ENCODE measurements around the gene CCDC102B.

Gene CCDC102B

DNA sequence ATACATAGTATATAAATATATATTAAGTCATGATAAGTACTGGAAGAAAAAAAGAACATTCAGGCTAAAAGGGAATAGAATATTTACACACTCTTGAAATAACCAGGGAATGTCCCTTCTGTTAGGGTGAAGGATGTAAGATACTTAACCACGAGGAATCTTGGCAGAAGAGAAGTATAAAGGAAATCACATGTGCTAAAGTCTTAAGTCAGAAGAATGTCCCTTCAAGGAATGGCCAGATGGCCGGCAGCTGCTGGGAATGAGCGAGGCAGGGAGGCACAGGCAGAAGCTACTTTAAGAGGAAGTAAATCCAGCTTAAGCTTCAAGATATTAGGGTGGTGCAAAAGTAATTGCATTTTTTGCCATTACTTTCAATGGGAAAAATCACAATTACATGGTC, 5.5 kb downstream of the CCDC102B start:
- H3K9me2 ChIP-seq (replicated peaks; ENCODE audit: insufficient read depth, low read length) = no peaks in the 10 kb centered on the region
- no peak for TF ChIP-seq EZH2phosphoT487 (conservative IDR thresholded peaks at IDR 0.05; ENCODE audit: low read length)
- TF ChIP-seq, protein P1, sequence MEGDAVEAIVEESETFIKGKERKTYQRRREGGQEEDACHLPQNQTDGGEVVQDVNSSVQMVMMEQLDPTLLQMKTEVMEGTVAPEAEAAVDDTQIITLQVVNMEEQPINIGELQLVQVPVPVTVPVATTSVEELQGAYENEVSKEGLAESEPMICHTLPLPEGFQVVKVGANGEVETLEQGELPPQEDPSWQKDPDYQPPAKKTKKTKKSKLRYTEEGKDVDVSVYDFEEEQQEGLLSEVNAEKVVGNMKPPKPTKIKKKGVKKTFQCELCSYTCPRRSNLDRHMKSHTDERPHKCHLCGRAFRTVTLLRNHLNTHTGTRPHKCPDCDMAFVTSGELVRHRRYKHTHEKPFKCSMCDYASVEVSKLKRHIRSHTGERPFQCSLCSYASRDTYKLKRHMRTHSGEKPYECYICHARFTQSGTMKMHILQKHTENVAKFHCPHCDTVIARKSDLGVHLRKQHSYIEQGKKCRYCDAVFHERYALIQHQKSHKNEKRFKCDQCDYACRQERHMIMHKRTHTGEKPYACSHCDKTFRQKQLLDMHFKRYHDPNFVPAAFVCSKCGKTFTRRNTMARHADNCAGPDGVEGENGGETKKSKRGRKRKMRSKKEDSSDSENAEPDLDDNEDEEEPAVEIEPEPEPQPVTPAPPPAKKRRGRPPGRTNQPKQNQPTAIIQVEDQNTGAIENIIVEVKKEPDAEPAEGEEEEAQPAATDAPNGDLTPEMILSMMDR (IDR thresholded peaks at IDR 0.05; ENCODE audit: insufficient read depth, low read length, poor library complexity, severe bottlenecking) = no peak
- H3K9ac ChIP-seq (ENCODE audit: low read length) = no peak overlapping the region
- no peak overlapping the region for H3K27ac ChIP-seq (ENCODE audit: low read depth, low read length)
- H3K4me3 ChIP-seq (ENCODE audit: insufficient read depth, low read length, poor library complexity, severe bottlenecking) = no peak overlapping the region
- no peaks in the 10 kb centered on the region for H3K36me3 ChIP-seq (ENCODE audit: low read length)
- peaks cover 4% of the 10 kb centered on the region; the same call in 1 of the 2 replicates for H3K27me3 ChIP-seq (ENCODE audit: low read length)
- H3F3A ChIP-seq (ENCODE audit: insufficient read depth) = no peaks in the 10 kb centered on the region
- H2AFZ ChIP-seq (ENCODE audit: low read depth, low read length, severe bottlenecking) = no peak overlapping the region
- no peaks in the 10 kb centered on the region for H3K9me3 ChIP-seq (ENCODE audit: insufficient read depth, low read length)
- no peak overlapping the region for H3K4me2 ChIP-seq (ENCODE audit: low read depth, low read length, poor library complexity, severe bottlenecking)
- no peaks in the 10 kb centered on the region for H3K79me2 ChIP-seq (ENCODE audit: insufficient read depth, low read length)
- no peaks in the 10 kb centered on the region for H4K20me1 ChIP-seq (ENCODE audit: low read depth, low read length)

DNA sequence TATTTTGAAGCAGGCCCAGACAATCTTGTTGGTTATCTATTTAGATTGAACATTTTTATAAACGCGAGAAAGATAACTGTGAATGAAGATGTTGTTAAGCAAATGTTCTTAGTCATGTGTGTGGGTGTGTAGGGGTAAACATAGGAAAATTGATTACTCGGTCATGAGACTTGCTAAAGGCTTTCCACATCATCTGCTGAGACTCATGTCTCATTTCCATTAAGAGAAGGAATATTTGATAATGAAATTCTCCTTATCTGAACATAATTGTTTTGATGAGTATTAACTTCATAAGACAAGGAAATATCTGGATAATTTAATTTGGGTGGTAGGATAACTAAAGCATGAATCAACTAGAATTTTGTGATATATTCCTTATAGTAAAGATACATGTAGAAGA, 19.7 kb downstream of the CCDC102B start:
- H3K9me2 ChIP-seq (replicated peaks; ENCODE audit: insufficient read depth, low read length) = no peaks in the 10 kb centered on the region
- no peaks in the 10 kb centered on the region for H4K20me1 ChIP-seq (ENCODE audit: low read depth, low read length)
- H2AFZ ChIP-seq (ENCODE audit: low read depth, low read length, severe bottlenecking) = no peak overlapping the region
- H3K27me3 ChIP-seq (ENCODE audit: low read length) = no peaks in the 10 kb centered on the region
- no peaks in the 10 kb centered on the region for H3K9me3 ChIP-seq (ENCODE audit: insufficient read depth, low read length)
- no peaks in the 10 kb centered on the region for H3K36me3 ChIP-seq (ENCODE audit: low read length)
- no peak overlapping the region for H3K27ac ChIP-seq (ENCODE audit: low read depth, low read length)
- no peaks in the 10 kb centered on the region for H3K79me2 ChIP-seq (ENCODE audit: insufficient read depth, low read length)
- H3F3A ChIP-seq (ENCODE audit: insufficient read depth) = no peaks in the 10 kb centered on the region
- H3K4me3 ChIP-seq (ENCODE audit: insufficient read depth, low read length, poor library complexity, severe bottlenecking) = no peak overlapping the region
- TF ChIP-seq, protein P1 (IDR thresholded peaks at IDR 0.05; ENCODE audit: insufficient read depth, low read length, poor library complexity, severe bottlenecking) = no peak
- no peak for TF ChIP-seq EZH2phosphoT487 (conservative IDR thresholded peaks at IDR 0.05; ENCODE audit: low read length)
- no peak overlapping the region for H3K9ac ChIP-seq (ENCODE audit: low read length)
- no peak overlapping the region for H3K4me2 ChIP-seq (ENCODE audit: low read depth, low read length, poor library complexity, severe bottlenecking)

DNA sequence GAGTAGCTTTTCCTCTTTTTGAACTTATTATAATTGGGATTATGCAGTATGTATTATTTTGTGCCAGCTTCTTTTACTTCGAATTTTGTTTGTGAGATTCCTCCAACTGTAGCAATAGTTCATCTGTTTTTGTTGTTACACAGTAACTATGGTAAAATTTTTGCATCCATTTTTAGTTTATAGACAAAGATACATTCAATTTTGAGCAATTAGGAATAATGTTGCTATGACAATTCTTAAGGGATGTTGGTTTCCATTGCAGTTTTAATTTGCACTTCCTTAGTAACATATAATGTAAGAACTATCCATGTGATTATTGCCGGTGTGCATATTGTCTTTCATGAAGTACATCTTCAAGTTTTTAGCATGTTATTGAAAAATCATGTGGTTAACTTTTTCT, 20.7 kb downstream of the CCDC102B start:
- H3K9me3 ChIP-seq (ENCODE audit: insufficient read depth, low read length) = no peaks in the 10 kb centered on the region
- no peak overlapping the region for H3K4me2 ChIP-seq (ENCODE audit: low read depth, low read length, poor library complexity, severe bottlenecking)
- TF ChIP-seq, protein P1 (IDR thresholded peaks at IDR 0.05; ENCODE audit: insufficient read depth, low read length, poor library complexity, severe bottlenecking) = no peak
- TF ChIP-seq EZH2phosphoT487 (conservative IDR thresholded peaks at IDR 0.05; ENCODE audit: low read length) = no peak
- H4K20me1 ChIP-seq (ENCODE audit: low read depth, low read length) = no peaks in the 10 kb centered on the region
- no peaks in the 10 kb centered on the region for H3K9me2 ChIP-seq (replicated peaks; ENCODE audit: insufficient read depth, low read length)
- H2AFZ ChIP-seq (ENCODE audit: low read depth, low read length, severe bottlenecking) = no peak overlapping the region
- H3F3A ChIP-seq (ENCODE audit: insufficient read depth) = no peaks in the 10 kb centered on the region
- no peaks in the 10 kb centered on the region for H3K36me3 ChIP-seq (ENCODE audit: low read length)
- H3K27ac ChIP-seq (ENCODE audit: low read depth, low read length) = no peak overlapping the region
- no peaks in the 10 kb centered on the region for H3K79me2 ChIP-seq (ENCODE audit: insufficient read depth, low read length)
- no peaks in the 10 kb centered on the region for H3K27me3 ChIP-seq (ENCODE audit: low read length)
- H3K4me3 ChIP-seq (ENCODE audit: insufficient read depth, low read length, poor library complexity, severe bottlenecking) = no peak overlapping the region
- H3K9ac ChIP-seq (ENCODE audit: low read length) = no peak overlapping the region

Data from SU-DHL-6 (cell line).